Umbilical cord (tissue), 2 donors: ENCODE measurements around the gene TNNI2. TPM values are rescaled to one million over a fixed set of nuclear protein-coding genes. Genes with fewer than 3 reads are reported as not detected.

Experiments used
- DNase-seq: peaks from one replicate; pipeline ENCODE4 v3.0.0-alpha.2; 2015; ENCODE audit warnings: low spot score
- total RNA-seq: library from RNA; depleted of rRNA; stranded (reverse); fragments of >200 nt; gene quantifications from one replicate; pipeline ENCODE4 v1.2.3, GENCODE V29; 2014; ENCODE audit warnings: low replicate concordance; ENCODE audit not compliant: insufficient read depth

TNNI2 gene
- total RNA-seq, 1 donor from 2014 or later: not detected

GRCh38 chr11:1887451-1888346 is 48.9 kb downstream of the TNNI2 start:
- no peak for DNase-seq

- DNase-seq: no peak
Measured at GRCh38 chr11:1888347-1888753, 49.6 kb downstream of the TNNI2 start.

- DNase-seq: no peak
Measured at GRCh38 chr11:1888811-1889210, 50.0 kb downstream of the TNNI2 start.

GRCh38 chr11:1889224-1889930 is 50.6 kb downstream of the TNNI2 start:
- no peak for DNase-seq

GRCh38 chr11:1889941-1890855 is 51.4 kb downstream of the TNNI2 start:
- no peak for DNase-seq

Other genes with a start within 250 kb of the TNNI2 start
- gene KRTAP5-2, start 240.7 kb upstream of the TNNI2 start, total RNA-seq: not detected
- not detected for gene KRTAP5-3, start 230.5 kb upstream of the TNNI2 start, total RNA-seq
- not detected for gene KRTAP5-4, start 216.8 kb upstream of the TNNI2 start, total RNA-seq
- not detected for gene KRTAP5-5, start 209.2 kb upstream of the TNNI2 start, total RNA-seq
- not detected for gene KRTAP5-6, start 141.8 kb upstream of the TNNI2 start, total RNA-seq
- not detected for gene IFITM10, start 88.4 kb upstream of the TNNI2 start, total RNA-seq
- gene CTSD, start 75.1 kb upstream of the TNNI2 start, total RNA-seq: 64.8 TPM
- 11.1 TPM for gene SYT8, start 4.0 kb upstream of the TNNI2 start, total RNA-seq
- 85.5 TPM for gene LSP1, start 14.1 kb downstream of the TNNI2 start, total RNA-seq
- gene PRR33, start 52.9 kb downstream of the TNNI2 start, total RNA-seq: not detected
- gene TNNT3, start 80.7 kb downstream of the TNNI2 start, total RNA-seq: 89.1 TPM
- gene MRPL23, start 108.4 kb downstream of the TNNI2 start, total RNA-seq: 28.6 TPM
- 30,713 TPM for gene H19, start 158.9 kb downstream of the TNNI2 start, total RNA-seq